HG03135 (cell line): ENCODE results near the gene MTUS2.

Source experiments
- ATAC-seq: cut with Tn5 transposase; IDR thresholded peaks from one replicate; pipeline ENCODE4 v1.9.1; 2021; ENCODE audit warnings: mild to moderate bottlenecking, moderate library complexity; ENCODE audit not compliant: unreplicated experiment

Gene MTUS2

DNA sequence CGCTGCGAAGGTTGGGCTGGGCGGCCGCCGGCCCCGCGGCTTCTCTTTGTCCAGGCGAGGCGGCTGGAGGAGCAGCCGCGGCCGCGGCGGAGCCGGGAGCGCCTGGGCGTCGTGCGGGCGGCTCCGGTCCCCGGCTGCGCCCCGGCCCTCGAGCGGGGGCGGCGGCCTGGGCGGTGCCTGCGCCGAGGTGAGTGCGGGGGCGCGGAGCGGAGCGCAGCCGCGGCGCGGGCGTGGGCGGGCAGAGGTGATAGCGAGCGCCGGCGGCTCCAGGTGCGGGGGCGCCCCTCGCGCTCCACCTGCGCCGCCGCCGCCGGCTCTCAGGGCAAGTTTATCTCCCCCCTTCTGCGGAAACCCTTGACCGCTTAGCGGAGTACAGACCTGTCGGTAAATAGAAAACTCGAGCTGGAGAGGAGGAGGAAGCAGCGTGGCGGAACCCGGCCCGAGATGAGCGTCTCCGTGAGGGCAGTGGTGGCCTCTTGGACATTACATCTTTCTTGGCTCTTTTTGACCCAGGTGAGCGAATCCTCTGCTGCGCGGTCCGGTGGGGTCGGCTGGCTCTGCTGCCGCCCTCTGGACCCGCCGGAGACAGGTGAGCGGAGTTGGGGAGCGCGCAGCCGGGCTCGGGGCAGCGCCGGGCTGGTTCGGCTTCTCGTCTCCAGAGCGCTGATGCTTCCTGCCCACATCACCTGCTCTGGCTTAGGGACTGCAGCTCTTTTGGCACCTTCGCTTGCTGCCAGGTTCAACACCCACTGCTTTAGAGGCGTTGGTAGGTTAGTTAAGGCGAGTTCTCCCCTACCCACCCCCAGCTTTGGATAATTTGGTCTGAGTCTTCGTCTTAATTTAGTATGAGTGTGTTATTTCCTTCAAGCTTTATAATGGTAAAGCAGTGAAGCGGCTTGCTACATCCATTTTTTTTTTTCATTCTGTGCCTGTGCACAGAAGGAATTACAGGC, at the start of gene MTUS2:
MTUS2 (plus strand) TSS at position 241 of the 953 bp plus-strand sequence.
- peak; percentile 54 for ATAC-seq

DNA sequence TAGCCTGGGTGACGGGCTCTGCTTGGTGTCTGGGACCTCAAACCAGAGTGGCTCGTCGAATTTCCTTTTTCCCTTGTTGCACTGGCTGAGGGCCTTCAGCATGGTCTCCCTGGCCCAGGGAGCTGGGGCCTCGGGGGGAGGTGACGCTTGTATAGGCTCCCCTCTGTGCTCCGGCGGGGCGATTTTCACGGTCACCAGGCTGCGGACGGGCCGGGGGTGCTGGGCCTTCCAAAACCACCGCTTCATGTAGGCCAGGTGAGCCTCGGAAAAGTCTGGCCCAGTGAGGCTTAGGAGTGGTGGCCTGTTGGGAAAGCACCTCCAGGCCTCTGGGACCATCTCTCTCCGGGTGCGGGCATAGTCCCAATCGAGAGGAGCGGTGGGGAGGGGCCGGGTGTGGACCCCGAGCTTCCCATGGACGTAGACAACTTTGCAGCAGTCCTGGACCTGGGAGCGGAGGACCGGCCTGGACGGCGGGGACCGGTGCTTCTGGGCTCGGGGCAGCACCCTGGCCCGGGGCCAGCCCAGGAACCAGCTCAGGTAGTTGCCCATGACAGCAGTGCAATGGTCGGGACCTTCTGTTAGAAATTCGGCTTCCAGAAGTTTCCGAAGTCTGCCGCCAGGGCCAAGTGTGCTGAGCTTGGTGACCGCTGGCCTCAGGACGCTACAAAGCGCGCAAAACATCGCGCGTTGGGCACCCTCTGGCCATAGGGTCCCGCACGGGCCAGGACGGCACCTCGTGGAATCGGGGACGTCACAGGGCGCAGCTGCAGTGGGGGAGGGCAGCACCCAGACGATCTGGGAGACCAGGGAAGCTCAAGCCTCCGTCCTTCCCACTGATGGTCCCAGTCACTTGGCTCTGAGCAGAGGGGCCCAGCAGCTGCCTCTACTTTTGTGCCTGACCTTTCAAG, 41.6 kb upstream of the MTUS2 start:
- no peak for ATAC-seq

DNA sequence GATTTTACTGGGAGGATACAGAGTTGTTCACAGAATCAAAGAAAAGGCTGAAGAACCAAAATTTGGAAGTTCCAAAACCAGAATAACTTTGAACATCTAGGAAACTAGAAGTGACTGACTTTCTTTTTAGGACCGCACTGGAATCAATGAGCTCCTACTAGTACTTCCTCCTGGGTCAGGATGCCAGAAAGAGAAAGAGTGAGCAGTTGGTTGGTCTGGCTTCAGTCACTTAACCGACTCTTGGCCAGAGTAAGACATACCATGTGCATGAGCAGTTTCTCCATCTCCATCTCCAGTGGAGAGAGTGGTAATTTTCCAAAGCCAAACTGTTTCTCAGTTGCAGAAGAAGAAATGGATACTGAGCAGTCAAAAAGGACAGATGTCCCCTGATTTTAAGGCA, 27.1 kb upstream of the MTUS2 start:
- no peak for ATAC-seq

DNA sequence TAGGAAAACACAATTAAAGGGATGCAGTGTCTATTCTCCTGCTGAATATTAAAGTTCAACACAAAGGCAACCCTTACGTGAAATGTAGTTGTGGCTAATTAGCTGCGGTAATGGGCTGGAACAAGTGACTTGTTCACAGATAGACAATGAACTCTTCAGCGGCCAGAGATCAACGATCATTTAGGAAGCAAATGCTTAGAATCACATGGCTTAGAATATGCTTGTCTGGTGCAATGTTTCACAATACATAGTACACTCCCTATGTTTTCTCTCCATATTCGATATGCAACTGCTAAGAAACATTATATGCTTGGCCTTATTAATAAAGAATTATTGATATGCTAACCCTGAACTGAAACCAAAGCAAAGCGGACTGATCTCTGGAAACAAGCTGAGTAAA, 25.7 kb upstream of the MTUS2 start:
- ATAC-seq, result no peak

DNA sequence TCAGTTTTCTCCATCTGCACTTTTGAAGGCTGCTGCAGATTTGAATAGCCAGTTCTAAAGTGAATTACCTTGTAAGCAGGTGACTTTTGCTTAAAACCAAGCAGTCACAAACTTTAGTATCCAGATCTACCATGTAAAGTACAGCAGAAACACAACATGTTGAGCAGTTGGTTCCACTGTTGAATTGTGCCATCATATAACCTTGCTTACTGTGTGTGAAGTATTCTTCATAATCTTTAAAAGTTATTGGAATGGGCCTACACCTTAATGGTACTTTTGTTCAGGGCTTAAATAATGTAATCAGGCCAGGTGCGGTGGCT, 23.2 kb upstream of the MTUS2 start:
- ATAC-seq, result no peak

DNA sequence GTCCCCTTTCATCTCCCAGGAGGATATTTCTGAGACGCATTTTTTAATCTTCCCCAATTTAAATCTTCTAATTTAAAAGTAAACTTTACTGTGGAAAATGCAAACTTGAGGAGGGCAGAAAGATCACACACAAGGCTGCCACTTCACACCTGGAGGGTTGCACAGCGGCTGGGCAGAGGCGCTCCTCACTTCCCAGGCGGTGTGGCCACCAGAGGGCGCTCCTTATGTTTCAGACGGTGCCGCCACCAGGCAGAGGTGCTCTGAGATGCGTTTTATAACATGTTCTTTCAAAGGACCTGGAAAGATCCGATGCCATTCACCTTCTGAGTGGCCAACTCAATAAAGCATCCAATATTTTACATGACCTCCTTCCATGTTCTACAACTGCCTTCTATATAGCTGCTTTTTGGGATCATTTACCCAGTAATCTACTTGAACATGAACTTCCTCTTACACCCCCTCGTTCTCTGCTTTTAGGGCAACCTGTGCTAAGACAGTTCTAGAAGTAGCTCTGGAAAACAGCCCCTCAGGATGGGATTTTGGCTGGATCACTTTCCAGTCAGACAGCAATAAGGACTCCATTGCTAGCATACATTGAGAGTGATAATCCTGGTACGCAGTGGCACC, 14.8 kb upstream of the MTUS2 start:
- ATAC-seq, result no peak

DNA sequence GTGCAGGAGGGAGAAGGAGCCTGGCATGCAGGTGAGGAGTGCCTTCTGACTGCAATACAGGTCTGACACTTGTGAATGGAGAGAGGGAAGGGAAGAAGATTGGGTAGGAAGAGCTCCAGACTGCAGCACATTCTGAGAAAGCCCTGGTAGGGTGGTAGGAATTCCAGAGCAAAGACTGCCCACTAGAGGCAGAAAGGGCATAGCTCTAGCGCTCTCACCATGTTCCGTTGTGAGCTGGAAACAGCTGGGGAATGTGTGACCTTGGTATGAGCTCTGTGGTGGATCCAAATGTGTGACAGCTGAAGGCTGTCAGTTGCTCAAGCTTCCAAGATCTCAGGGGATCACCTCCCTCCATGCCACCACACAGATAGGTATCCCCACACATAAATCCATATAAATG, 2.9 kb upstream of the MTUS2 start:
- no peak for ATAC-seq

DNA sequence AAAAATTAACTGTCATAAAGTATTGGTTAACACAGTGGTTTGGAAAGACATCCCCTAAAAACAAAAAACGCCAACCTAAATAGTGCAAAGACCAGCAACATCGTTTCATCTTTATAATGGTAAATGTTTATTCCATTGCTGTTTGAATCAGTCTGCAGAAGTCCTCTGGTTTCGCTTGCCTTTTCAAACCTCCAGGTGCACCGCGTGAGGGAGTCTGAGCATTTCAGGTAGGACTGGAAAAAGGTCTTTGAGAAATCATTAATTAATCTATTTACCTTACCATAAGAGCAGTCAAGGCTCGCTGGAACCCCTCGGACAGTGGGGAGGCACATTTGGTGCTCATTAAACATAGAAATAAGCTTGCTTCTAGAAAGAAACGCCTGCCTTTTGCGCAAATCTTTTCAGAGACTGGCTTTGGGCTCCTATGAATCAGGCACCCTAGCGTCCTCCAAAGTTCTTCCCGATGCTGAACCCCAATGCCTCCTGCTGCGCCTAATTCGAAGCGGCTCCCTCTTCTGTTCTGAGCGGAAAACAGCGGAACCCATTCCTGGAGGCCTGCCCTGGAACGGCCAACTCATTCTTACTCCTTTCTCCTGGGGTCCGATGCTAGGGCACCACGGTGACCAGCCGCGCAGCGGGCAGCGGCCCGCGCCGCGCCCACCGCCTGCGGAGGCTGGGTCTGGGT, 951 bp upstream of the MTUS2 start:
- no peak for ATAC-seq

DNA sequence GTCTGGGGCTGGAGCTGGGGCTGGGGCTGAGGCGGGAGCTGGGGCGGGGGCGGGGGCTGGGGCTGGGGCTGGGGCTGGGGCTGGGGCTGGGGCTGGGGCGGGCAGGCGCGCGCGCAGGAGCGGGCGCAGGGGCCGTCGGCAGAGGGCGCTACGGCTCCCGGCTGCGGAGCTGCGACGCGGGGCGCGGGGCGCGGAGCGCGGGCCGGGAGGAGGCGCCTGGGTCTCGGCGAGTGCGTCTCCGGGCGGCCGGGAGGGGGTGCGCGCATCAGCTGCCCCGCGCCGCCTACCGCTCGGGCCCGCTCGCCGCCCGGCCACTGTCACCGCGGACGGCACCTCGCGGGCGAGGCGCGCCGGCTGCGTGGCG, 422 bp upstream of the MTUS2 start:
- peak; percentile 67 for ATAC-seq

DNA sequence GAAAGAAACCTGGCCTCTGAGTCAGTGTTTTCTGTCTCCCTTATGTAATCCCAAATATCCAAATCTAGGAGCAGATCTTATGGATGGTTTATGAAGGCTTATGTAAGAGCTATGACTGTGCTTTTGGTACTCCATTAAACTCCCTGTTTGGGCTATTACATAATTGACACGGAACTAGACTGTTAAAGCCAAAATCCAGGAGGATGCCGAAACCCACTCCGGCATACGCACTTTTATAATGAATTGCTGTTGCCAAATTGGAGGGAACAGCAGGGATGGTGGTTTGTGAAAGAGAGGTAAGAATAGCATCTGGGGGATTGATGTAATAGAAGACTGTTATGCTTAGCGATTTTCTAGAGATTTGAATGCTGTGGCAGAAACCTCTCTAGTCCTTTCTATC, 2.0 kb downstream of the MTUS2 start:
- ATAC-seq, result no peak

DNA sequence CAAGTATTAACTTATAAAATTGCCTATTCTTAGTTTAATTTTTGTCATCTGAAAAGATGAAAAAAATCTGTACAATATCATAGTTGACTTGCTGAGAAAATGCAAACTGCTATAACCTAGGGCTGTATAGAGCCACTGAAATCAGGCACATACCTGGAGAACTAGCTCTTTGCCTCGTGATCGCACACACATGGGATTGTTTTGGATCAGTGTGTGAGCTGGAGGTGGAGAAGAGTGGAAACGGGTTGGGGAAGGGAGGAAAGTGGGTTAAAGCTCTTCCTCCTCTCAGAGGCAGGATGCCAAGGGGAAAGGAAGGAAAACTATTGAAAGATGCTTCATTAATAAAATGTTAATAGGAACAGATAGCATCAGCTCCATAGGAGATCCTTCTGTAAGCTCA, 2.7 kb downstream of the MTUS2 start:
- no peak for ATAC-seq

DNA sequence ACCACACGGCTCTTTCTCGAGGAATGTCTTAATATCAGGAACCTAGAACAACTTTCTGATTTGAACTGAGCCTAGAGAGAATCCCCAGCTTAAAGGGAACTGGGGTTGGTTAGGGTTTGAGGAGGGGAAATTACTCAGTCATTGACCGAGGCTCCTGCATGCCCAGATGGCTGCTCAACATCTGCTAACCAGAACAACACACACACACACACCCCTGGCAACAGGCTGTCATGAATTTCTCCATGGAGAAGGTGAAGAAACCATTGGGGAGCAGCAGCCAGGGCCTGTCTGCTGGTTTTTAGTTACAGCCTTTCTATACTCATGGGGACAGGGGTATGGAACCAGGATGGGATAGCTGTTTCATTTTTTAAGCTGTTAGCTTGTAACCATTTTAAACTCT, 5.2 kb downstream of the MTUS2 start:
- ATAC-seq, result no peak

DNA sequence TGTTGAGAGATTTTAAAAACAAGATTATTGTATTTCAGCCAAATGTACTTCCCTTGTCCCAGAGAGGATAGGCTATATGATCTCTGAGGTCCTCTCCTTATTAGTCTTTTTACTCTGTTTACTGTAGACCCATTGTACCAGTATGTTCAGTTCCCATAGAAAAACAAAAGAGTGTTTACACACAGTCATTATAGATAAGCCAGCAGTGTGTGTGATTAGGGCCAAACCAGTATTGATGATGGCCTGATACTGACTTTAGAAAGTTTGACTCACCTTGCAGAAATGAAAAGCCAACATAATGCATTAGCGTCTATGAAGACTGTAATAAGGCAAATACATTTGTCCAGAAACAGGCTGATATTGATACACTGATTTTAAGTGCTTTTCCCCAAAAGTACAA, 6.2 kb downstream of the MTUS2 start:
- ATAC-seq, result no peak

DNA sequence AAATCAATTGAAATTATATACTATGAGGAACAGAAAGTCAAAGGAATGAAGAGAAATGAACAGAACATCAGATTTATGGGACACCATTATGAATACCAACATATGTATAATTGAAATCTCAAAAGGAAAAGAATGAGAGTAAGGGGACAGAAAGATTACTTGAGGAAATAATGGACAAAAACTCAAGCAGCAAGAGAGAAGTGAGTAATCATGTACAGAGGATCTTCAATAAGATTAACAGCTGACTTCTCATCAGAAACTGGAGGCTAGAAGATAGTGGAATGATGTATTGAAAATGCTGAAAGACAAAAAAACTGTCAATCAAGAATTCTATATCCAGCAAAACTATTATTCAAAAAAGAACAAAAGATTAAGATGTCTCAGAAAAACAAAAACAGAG, 10.4 kb downstream of the MTUS2 start:
- no peak for ATAC-seq

DNA sequence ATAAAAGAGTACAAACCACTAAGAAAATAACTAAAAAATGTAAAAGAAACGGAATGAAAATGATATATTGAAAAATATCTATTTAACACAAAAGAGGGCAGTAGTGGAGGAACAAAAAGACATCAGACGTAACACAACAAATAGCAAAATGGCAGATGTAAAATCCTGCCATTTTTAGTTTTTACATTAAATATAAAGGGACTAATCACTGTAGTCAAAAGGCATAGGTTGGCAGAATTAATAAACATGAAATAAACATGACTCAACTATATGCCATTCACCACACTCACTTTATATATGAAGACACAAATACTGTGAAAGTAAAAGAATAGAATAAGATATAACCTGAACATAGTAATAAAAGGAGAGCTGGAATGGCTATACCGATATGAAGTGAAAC, 11.0 kb downstream of the MTUS2 start:
- no peak for ATAC-seq

DNA sequence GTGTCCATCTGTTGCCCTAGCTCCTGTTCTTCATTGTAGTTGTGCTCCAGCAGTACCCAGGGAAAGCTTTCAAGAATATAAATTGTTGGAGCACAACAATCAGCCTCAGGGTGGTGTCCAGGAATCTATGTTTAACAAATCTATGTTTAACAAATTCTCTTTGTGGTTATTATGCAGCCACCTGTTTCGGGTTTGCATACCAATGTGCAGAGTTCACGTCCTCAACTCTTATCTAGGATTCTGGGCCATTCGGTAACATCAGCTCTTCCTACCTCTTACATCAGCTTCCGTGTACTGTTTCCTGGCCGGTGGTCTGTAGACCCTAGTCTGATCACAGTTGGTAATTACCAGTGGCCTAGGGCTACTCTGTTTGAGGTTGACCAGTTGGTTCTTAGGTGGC, 17.0 kb downstream of the MTUS2 start:
- no peak for ATAC-seq

DNA sequence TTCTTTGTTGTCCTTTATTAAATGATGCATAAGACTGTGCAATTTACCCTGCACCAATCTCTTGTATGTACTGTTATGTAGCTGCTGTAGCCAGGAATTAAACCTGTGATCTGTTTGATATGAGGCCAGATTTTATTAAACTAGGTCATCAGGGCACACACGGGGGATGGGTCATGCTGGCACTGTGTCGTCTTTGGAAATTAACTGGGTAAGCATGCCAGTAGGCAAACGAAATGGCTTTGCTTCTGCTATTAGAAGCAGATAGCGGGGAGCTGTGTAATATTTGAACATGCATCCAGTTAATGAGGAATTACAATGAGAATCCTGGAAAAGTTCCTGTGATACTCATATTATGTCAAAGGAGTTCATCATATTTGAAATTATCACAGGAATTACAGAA, 23.5 kb downstream of the MTUS2 start:
- no peak for ATAC-seq

DNA sequence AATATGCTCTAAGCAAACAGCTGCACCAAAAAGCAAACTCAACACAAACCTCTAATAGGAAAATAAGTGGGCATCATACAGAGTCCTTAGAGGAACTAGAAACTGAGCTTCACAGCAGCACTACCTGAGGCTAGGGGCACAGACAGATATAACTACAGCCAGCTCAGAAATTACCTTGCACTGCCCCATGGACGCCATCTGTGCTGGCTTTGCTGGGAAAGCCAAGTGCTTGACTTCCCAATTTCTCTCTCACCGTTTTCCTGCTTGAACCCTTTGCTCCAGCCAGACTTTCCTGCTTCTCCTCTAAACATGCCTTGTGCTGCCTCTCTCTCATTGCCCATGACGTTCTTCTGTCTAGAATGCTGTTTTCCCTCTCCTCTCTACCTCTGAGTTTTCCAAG, 29.3 kb downstream of the MTUS2 start:
- no peak for ATAC-seq

DNA sequence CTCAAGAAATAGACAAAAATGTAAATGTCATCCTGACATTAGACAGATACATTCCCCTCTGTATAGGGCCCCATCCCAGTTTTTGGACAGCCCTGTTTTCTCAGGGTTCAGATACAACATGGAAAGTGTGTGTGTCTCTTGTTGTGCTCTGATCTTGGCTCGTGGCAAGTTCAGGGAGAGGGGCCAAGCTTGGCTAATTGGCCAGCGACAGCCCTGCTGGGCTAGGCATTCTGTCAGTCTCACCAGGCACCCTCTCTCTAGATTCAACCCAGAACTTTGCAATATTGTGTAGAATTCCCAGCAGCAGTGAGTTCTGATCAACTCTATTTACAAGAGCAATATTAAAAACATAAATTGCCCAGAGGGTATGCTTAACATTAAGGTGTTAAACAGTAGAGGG, 30.1 kb downstream of the MTUS2 start:
- no peak for ATAC-seq

DNA sequence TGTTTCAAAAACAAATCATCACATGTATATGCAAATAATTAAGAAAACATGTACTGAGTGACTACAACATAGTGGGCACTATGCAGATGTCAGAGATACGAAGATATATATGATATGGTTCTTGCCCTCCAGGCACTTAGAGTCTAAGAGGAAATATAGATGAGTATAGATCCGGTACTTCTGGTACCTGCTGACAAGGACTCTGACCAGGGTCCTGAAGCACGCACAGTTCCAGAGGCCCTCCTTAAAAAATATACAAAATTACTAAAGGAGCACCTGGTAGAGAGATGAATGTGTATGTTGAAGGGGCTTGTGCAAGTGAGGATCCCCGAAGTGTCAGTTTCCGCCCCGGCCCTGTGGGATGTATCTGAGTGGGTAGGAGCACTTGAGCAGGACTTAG, 31.3 kb downstream of the MTUS2 start:
- ATAC-seq, result no peak

DNA sequence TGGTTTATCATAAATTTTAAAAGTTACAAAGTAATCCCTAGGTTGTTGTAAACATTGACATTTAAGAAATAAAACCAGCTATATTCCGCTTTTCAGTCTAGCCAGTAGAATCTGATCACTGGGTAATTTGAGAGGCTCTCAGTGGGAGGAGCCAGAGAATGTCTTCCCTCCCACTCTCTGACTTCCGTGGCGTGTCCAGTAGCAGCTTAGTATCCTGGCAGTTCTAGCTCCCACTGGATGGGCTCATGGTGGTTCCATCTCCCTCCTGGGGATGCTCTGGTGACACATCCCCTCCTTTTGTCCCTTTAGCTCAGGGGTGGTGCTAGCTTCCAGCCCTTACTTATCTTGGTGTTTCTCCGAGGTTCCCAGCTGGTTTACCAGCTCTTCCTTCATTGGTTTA, 34.5 kb downstream of the MTUS2 start:
- no peak for ATAC-seq
